Erythroblast (primary cell): ENCODE measurements around the gene DNASE1L3.
"Not testable (repeated sequence)": the region's sequence is repeated elsewhere in the genome, so short reads cannot be mapped to it uniquely, and the experiment has no call there.

Experiments
- DNase-seq, 2 experiments: peaks; one replicate each; lab custom pipeline; 2025; lab: John Stamatoyannopoulos, UW
- GATA1 ChIP-seq: IDR thresholded peaks from 2 replicates; pipeline ENCODE4 v1.6.1; 2011; ENCODE audit warnings: low read depth, mild to moderate bottlenecking, control low read depth, low read length, moderate library complexity
- POLR2A ChIP-seq: IDR thresholded peaks from 2 replicates; pipeline ENCODE4 v1.6.1; 2011; ENCODE audit warnings: mild to moderate bottlenecking, low read length

DNASE1L3 gene

DNA sequence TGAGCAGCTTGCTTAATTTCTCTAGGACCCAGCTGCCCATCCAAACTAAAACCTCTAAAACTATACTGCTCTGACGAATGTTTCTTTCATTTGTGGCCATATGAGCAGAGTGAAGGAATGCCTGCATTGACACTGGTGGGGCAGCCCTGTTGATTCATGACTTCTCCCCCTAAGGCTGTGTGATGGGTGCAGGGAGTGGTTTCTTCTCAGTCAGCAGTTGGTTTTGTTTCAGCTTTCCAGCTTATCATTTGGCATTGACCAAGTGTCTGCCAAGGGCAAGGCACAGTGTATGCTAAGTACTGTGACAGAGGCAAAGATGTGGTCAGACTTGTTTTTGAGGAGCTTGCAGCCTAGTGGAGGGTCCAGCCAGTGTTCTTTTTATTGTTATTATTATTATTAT is 31.6 kb upstream of the DNASE1L3 start:
- DNase-seq: no peak

GRCh38 chr3:58241306-58242044 is 30.7 kb upstream of the DNASE1L3 start:
- TF ChIP-seq GATA1: no peak
- TF ChIP-seq POLR2A: no peak
- no peak for DNase-seq

More for the DNA sequence above, 31.6 kb upstream of the DNASE1L3 start:
- TF ChIP-seq GATA1: no peak

DNA sequence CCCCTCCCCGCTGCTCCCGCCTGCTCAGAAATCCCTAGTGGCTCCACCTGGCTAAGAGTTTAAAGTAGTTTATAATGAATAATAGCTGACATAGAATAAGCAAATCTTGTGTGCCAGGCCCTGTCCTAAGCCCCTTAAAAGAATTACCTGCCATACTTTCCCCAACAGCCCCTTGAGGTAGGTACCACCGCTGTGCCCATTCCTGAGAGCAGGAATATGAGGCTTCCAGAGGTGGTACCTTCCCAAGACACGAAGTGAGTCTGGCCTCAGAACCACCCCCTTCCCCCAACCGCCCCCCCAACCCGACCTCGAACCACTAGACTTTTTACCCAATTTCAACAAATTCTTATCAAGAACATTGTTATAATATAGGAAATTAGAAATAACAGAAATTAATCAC is 28.1 kb upstream of the DNASE1L3 start:
- TF ChIP-seq POLR2A (no peak), GATA1 (no peak)
- DNase-seq: no peak

- TF ChIP-seq POLR2A (no peak), GATA1 (no peak)
- DNase-seq: peak; percentile 78 to 81
Measured at GRCh38 chr3:58237941-58238681, 27.3 kb upstream of the DNASE1L3 start.

- TF ChIP-seq GATA1 (no peak), POLR2A (no peak)
- DNase-seq: peak; percentile 83 to 90
Measured at GRCh38 chr3:58237238-58237940, 26.6 kb upstream of the DNASE1L3 start, which contains the start of gene ABHD6. Gene ABHD6 (plus strand): TSS chr3:58237792. CDS start chr3:58256587, 18,795 bp downstream.

DNA sequence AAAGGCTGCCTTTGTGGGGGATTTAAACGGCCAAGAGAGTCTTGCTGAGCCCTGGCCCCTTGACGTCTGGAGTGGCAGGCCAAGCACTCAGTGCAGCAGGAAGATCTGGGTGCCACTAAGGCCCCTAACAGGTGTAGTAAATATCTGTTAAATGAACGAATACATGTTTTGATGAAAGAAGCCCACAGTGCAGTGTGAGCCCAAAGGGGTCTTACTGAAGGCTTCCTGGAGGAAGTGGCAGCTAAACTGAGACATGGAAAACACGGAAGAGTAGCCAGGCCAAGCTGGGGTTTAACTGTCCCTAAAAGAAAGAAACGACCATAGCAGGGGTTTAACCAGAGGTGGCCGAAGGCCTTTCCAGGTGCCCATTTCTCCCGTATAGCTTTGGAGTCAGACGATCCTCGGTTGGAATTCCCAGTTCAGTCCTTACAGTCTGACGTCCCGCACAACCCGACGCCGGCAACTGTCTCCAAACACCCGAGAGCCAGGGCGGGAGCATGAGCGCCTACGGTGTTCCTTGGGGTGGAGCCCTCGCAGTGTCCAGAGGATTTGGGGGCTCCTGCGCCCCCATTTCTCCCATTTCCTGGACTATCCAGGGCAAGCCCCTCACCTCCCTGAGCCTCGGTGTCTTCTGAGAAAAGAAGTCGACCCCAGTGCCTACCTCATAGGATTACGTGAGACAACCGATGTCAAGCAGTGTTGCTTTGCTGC is 25.9 kb upstream of the DNASE1L3 start:
- DNase-seq: no peak
- TF ChIP-seq POLR2A: no peak
- no peak for TF ChIP-seq GATA1

DNA sequence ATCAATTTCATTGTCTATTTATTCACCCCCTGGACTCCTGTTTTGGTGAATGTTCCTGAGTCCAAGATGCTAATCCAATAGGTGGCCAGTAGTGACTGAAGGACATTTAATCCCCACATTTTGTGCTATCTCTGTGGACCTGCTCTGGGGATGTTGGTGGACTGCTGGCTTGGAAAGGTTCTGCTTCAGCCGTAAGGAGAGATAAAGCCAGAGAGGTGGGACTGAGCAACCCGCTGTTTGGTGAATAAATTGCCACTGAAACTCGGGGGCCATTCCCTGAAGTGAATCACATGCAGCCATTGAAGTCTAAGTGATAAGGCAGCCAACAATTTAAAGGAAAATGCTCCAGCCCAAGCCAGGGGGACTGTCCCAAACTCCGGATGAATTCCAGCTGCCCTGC is 25.2 kb upstream of the DNASE1L3 start:
- no peak for TF ChIP-seq POLR2A
- TF ChIP-seq GATA1: no peak
- DNase-seq: no peak

- TF ChIP-seq POLR2A: no peak
- no peak for TF ChIP-seq GATA1
- DNase-seq: no peak
Measured at GRCh38 chr3:58234516-58234931, 23.8 kb upstream of the DNASE1L3 start.

DNA sequence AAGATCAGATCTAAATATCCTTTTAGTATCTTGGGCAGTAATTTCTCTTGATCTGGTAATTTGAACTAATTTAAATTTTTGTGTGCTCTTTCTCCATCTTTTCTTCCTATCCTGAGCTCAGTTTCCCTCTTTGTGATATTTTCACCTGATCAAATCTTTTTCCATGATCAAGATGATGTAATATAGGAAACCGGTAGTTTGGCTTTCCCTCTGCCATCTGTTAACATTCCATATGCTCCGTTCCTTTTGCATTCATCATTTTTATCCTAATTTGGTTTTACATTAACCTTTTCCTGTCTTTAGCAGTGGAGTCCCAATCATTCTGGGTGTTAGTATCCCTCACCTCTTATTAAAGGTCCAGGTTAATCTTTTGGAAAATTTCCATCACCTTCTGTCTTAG is 20.9 kb upstream of the DNASE1L3 start:
- no peak for DNase-seq
- TF ChIP-seq GATA1 (no peak), POLR2A (no peak)

- DNase-seq: no peak
- TF ChIP-seq POLR2A (no peak), GATA1 (no peak)
Measured at GRCh38 chr3:58230876-58231552, 20.2 kb upstream of the DNASE1L3 start.

DNA sequence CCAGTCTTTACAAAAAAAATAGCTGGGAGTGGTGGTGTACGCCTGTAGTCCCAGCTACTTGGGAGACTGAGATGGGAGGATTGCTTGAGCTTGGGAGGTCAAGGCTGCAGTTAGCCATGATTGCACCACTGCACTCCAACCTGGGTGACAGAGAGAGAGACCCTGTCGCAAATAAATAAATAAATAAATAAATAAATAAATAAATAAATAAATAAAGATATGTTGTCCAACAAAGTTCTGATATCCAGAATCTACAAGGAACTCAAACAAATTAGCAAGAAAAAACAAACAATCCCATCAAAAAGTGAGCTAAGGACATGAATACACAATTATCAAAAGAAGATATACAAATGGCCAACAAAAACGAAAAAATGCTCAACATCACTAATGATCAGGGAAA is 17.2 kb upstream of the DNASE1L3 start:
- DNase-seq: not testable (repeated sequence)

GRCh38 chr3:58223855-58224254 is 13.1 kb upstream of the DNASE1L3 start:
- no peak for TF ChIP-seq GATA1
- no peak for TF ChIP-seq POLR2A
- DNase-seq: no peak

- TF ChIP-seq POLR2A (no peak), GATA1 (no peak)
- DNase-seq: no peak
Measured at GRCh38 chr3:58222161-58222724, 11.5 kb upstream of the DNASE1L3 start.
